IMR-90 (cell line): ENCODE measurements around the gene MGLL. TPM values are rescaled to one million over a fixed set of nuclear protein-coding genes. Genes with fewer than 3 reads are reported as not detected.

Experiments
- ATAC-seq: fragments of 200-7000 bp; cut with Tn5 transposase; 2 replicates; pipeline ENCODE4 v1.9.1; 2020; ENCODE audit warnings: low read depth, mild to moderate bottlenecking, moderate library complexity
- BruUV-seq: library from RNA; stranded (reverse); fragments of 400-500 nt; replicated peaks from 2 replicates; lab custom pipeline; 2021; lab: Mats Ljungman, UMichigan
- CTCF ChIA-PET: fragments of 300-600 bp; formaldehyde crosslinking; extraction: SDS; loops from one replicate; lab custom pipeline; 2021; ENCODE audit warnings: antibody characterized with exemption; lab: Yijun Ruan, JAX
- POLR2A ChIA-PET: fragments of 300-600 bp; sonication (Branson Sonifier 250); formaldehyde crosslinking; loops from one replicate; lab custom pipeline; 2022; ENCODE audit warnings: antibody characterized with exemption; ENCODE audit not compliant: unreplicated experiment; lab: Charles Lee
- DNase-seq: peaks from one replicate; pipeline ENCODE4 v3.0.0; 2013
- H2AFZ ChIP-seq: replicated peaks from 2 replicates; pipeline ENCODE3; 2013; ENCODE audit warnings: low read length, mild to moderate bottlenecking; ENCODE audit not compliant: poor library complexity
- H2AK5ac ChIP-seq: 2 replicates; pipeline ENCODE4 v1.6.1; 2013; ENCODE audit warnings: low read depth, low read length, inconsistent platforms
- H2AK9ac ChIP-seq: replicated peaks from 2 replicates; pipeline ENCODE3; 2013; ENCODE audit warnings: mild to moderate bottlenecking, low read depth, low read length, moderate library complexity; ENCODE audit not compliant: poor library complexity
- H2BK120ac ChIP-seq: 2 replicates; pipeline ENCODE4 v1.6.1; 2013; ENCODE audit warnings: low read depth, low read length, inconsistent platforms
- H2BK15ac ChIP-seq: 3 replicates; pipeline ENCODE4 v1.6.1; 2013; ENCODE audit warnings: low read depth, low read length, inconsistent platforms
- H2BK20ac ChIP-seq: 2 replicates; pipeline ENCODE4 v1.6.1; 2013; ENCODE audit warnings: low read depth, mild to moderate bottlenecking, inconsistent platforms, low read length, moderate library complexity
- H2BK5ac ChIP-seq: 2 replicates; pipeline ENCODE4 v1.6.1; 2013; ENCODE audit warnings: mild to moderate bottlenecking, low read depth, low read length, inconsistent platforms; ENCODE audit not compliant: poor library complexity, severe bottlenecking
- H3K14ac ChIP-seq: replicated peaks from 2 replicates; pipeline ENCODE4 v1.6.1; 2013; ENCODE audit warnings: low read depth, low read length, inconsistent platforms
- H3K18ac ChIP-seq: 2 replicates; pipeline ENCODE4 v1.6.1; 2013; ENCODE audit warnings: low read depth, low read length, control low read depth
- H3K23ac ChIP-seq: 2 replicates; pipeline ENCODE4 v1.6.1; 2013; ENCODE audit warnings: low read depth, low read length, inconsistent platforms
- H3K27ac ChIP-seq: 2 replicates; pipeline ENCODE4 v1.5.1; 2013; ENCODE audit warnings: mild to moderate bottlenecking, control low read depth, low read length; ENCODE audit not compliant: insufficient read depth
- H3K27me3 ChIP-seq: 2 replicates; pipeline ENCODE4 v1.6.1; 2013; ENCODE audit warnings: low read length; ENCODE audit not compliant: control insufficient read depth, insufficient read depth
- H3K36me3 ChIP-seq: 2 replicates; pipeline ENCODE4 v1.6.1; 2013; ENCODE audit warnings: low read length, mixed read lengths; ENCODE audit not compliant: control insufficient read depth, insufficient read depth
- H3K4ac ChIP-seq: 2 replicates; pipeline ENCODE4 v1.6.1; 2013; ENCODE audit warnings: low read depth, low read length, inconsistent platforms
- H3K4me1 ChIP-seq: 2 replicates; pipeline ENCODE4 v1.6.1; 2013; ENCODE audit warnings: low read length, mixed read lengths; ENCODE audit not compliant: control insufficient read depth, insufficient read depth
- H3K4me2 ChIP-seq: 2 replicates; pipeline ENCODE4 v1.6.1; 2013; ENCODE audit warnings: low read depth, mild to moderate bottlenecking, control low read depth, low read length, moderate library complexity
- H3K4me3 ChIP-seq: 2 replicates; pipeline ENCODE4 v1.5.1; 2013; ENCODE audit warnings: low read depth, mild to moderate bottlenecking, control low read depth, low read length, moderate library complexity; ENCODE audit not compliant: insufficient read depth
- H3K56ac ChIP-seq: 2 replicates; pipeline ENCODE4 v1.6.1; 2013; ENCODE audit warnings: low read length, inconsistent platforms; ENCODE audit not compliant: insufficient read depth; ENCODE audit errors: extremely low read depth
- H3K79me1 ChIP-seq, 2 experiments: 2 replicates each; pipeline ENCODE4 v1.6.1; 2013; ENCODE audit warnings: low read length in 2 of 2, inconsistent platforms in 1 of 2, low read depth in 1 of 2
- H3K9ac ChIP-seq: 2 replicates; pipeline ENCODE4 v1.6.1; 2013; ENCODE audit warnings: low read depth, low read length, control low read depth
- H3K9me1 ChIP-seq: 2 replicates; pipeline ENCODE4 v1.6.1; 2013; ENCODE audit warnings: low read length, inconsistent platforms; ENCODE audit not compliant: insufficient read depth
- H3K9me3 ChIP-seq: 2 replicates; pipeline ENCODE4 v1.6.1; 2013; ENCODE audit warnings: low read length; ENCODE audit not compliant: control insufficient read depth, insufficient read depth
- H4K20me1 ChIP-seq: 2 replicates; pipeline ENCODE4 v1.6.1; 2013; ENCODE audit warnings: low read length, inconsistent platforms; ENCODE audit not compliant: insufficient read depth
- H4K5ac ChIP-seq: 2 replicates; pipeline ENCODE4 v1.6.1; 2013; ENCODE audit warnings: mild to moderate bottlenecking, low read depth, low read length, control low read depth
- H4K8ac ChIP-seq, 2 experiments: 2 replicates each; pipeline ENCODE4 v1.6.1; 2013; ENCODE audit warnings: low read depth in 2 of 2, low read length in 2 of 2, control low read depth in 1 of 2, inconsistent platforms in 1 of 2
- H4K91ac ChIP-seq: 2 replicates; pipeline ENCODE4 v1.6.1; 2013; ENCODE audit warnings: low read depth, low read length, inconsistent platforms; ENCODE audit not compliant: insufficient read depth
- BHLHE40 ChIP-seq: fragments of 150-350 bp; IDR thresholded peaks from 2 replicates; pipeline ENCODE4 v1.6.1; 2016; ENCODE audit warnings: mild to moderate bottlenecking, low read depth, low read length
- FOS ChIP-seq: fragments of 150-350 bp; IDR thresholded peaks from 2 replicates; pipeline ENCODE4 v1.6.1; 2016; ENCODE audit warnings: low read depth, low read length
- RAD21 ChIP-seq: IDR thresholded peaks from 2 replicates; pipeline ENCODE4 v1.6.1; 2012; ENCODE audit warnings: low read length, improper control_type of control experiment
- WGBS, 2 experiments: methylation state at CpG; one replicate each; pipeline versions ENCODE4 v1.1.5 to v1.1.7; 2013; ENCODE audit warnings: missing lambda C conversion rate in 2 of 2; ENCODE audit not compliant: insufficient read length in 1 of 2; ENCODE audit errors: extremely low coverage in 2 of 2; 5-methylcytosine and 5-hydroxymethylcytosine counted together
- dilution Hi-C: fragments of 300-500 bp; cut with HindIII; formaldehyde crosslinking; loops from one replicate; pipeline ENCODE4 v1.14.3; 2018; ENCODE audit warnings: low sequenced_read_pairs; ENCODE audit not compliant: unreplicated experiment
- in situ Hi-C: fragments of 300-500 bp; cut with MboI; formaldehyde crosslinking; loops from 3 replicates; pipeline ENCODE4 v1.14.3; 2019; ENCODE audit warnings: low sequenced_read_pairs, inconsistent platforms, mixed read lengths
- intact Hi-C: fragments of 100-400 bp; cut with micrococcal nuclease; formaldehyde crosslinking; loops from 2 replicates; pipeline ENCODE4 v1.10.0; 2022
- polyA plus RNA-seq, 3 experiments: library from polyadenylated mRNA; depleted of rRNA; stranded (reverse); fragments of >200 nt; gene quantifications; 2 replicates each; pipeline ENCODE4 v1.2.3, GENCODE V29; 2012; ENCODE audit warnings: low replicate concordance in 1 of 3
- total RNA-seq: library from RNA; depleted of rRNA; stranded (reverse); fragments of >200 nt; gene quantifications from 2 replicates; pipeline ENCODE4 v1.2.3, GENCODE V29; 2012
- TF ChIP-seq, protein P1 (sequence below): fragments of 150-350 bp; IDR thresholded peaks from 2 replicates; pipeline ENCODE4 v1.6.1; 2017; ENCODE audit warnings: mild to moderate bottlenecking, antibody characterized with exemption, low read length, low read depth

MGLL gene
- total and polyA plus RNA-seq, 2 of the 4 experiments (the other 2 are of a cell fraction) = 23.7 to 60.6 TPM

DNA sequence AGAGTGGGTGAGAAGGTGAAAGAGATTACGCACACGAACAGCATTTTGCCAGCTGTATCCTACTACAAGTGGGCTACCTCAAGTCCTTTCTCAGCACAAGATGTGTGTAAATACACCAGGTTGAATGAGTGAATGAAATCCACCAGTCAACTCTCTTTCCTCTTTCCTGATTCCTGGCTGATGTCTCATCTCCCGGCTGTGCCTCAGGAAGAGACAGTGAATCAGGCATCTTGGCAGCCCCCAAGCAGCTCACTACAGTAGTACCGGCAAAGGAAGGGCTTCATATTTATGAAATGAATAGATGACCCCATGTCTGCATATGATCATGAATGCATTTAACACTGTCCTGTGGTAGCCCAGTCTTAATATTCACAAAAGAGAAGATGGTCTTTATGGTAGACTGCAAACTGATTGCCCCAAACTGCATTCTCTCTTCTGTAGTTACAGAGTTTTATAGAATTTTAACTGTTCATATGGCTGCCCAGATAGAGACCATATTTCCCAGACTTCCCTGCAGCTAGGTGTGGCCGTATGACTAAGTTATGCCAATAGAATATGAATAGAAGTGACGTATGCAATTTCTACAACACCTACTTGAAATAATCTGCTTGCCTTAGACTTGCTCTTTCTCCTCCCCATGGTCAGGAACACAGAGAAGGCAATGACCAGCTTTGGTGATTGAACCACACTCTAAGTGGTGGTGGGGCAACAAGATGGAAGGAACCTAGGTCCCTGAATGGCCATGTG lies 22.7 kb downstream of the MGLL start:
- Histone ChIP-seq H4K91ac (peak overlapping the region; percentile 94), H2BK15ac (peak overlapping the region; percentile 97), H3K27me3 (no peaks in the 10 kb centered on the region), H4K20me1 (no peaks in the 10 kb centered on the region), H3K56ac (peak overlapping the region; percentile 72), H2AFZ (peak overlapping the region; percentile 29), H3K79me1 (peaks cover 29 to 82% of the 10 kb centered on the region in 2 experiments), H3K27ac (peak overlapping the region; percentile 84), H3K4me2 (peak overlapping the region; percentile 54), H2AK9ac (peak overlapping the region; percentile 85), H2BK5ac (peak overlapping the region; percentile 96), H3K14ac (peak overlapping the region; percentile 97), H3K9me3 (no peaks in the 10 kb centered on the region), H3K9me1 (peaks cover 37% of the 10 kb centered on the region), H4K8ac (peak overlapping the region; percentile 68 to 97), H3K4me3 (no peak overlapping the region), H3K4me1 (peaks cover 26% of the 10 kb centered on the region), H2BK20ac (peak overlapping the region; percentile 97), H3K23ac (peak overlapping the region; percentile 94), H2AK5ac (peak overlapping the region; percentile 99), H3K9ac (no peak overlapping the region; the same call in 1 of the 2 replicates), H3K18ac (peak overlapping the region; percentile 85), H3K4ac (peak overlapping the region; percentile 98), H4K5ac (peak overlapping the region; percentile 96), H3K36me3 (peaks cover 10% of the 10 kb centered on the region; the same call in 1 of the 2 replicates), H2BK120ac (peak overlapping the region; percentile 99)
- peak; percentile 21; the same call in 1 of the 2 replicates for TF ChIP-seq RAD21
- TF ChIP-seq, protein P1, sequence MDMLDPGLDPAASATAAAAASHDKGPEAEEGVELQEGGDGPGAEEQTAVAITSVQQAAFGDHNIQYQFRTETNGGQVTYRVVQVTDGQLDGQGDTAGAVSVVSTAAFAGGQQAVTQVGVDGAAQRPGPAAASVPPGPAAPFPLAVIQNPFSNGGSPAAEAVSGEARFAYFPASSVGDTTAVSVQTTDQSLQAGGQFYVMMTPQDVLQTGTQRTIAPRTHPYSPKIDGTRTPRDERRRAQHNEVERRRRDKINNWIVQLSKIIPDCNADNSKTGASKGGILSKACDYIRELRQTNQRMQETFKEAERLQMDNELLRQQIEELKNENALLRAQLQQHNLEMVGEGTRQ = 0 out of 2 replicates have a peak, but pooled peaks have one; percentile 2
- peak; percentile 80 for TF ChIP-seq FOS
- no peak for TF ChIP-seq BHLHE40
- no TSS peak for BruUV-seq
- CTCF ChIA-PET = interaction anchor here (0.7 kb wide), 1 partner anchor 9 kb away, joined by 3 read pairs; no protein-coding TSS in a partner anchor
- POLR2A ChIA-PET = no interaction called here
- in situ Hi-C loops (no loop called here), intact Hi-C loops (no loop called here), dilution Hi-C loops (no loop called here)
- DNase-seq (peak; percentile 97), ATAC-seq (peak; percentile 86)
- no CpG with 5 or more reads among the region's 6 CpGs for WGBS, 2 experiments
